GM12878 (cell line): Measurements from ENCODE around the gene ZC3H12D. TPM values are rescaled to one million over a fixed set of nuclear protein-coding genes. Genes with fewer than 3 reads are reported as not detected.

Experiments
- ATAC-seq: fragments of 200-7000 bp; cut with Tn5 transposase; 3 replicates; pipeline ENCODE4 v1.9.1; 2020; ENCODE audit warnings: mild to moderate bottlenecking, moderate library complexity
- BruUV-seq: library from RNA; stranded (reverse); fragments of 400-500 nt; replicated peaks from 2 replicates; lab custom pipeline; 2021; lab: Mats Ljungman, UMichigan
- CTCF ChIA-PET: fragments of 300-600 bp; sonication (Branson Sonifier 250); formaldehyde crosslinking; extraction: SDS; loops from one replicate; lab custom pipeline; 2021; ENCODE audit warnings: inconsistent platforms; lab: Yijun Ruan, JAX
- POLR2A ChIA-PET: fragments of 350-600 bp; formaldehyde crosslinking; extraction: SDS; loops from one replicate; lab custom pipeline; 2021; ENCODE audit warnings: inconsistent platforms; lab: Charles Lee
- RAD21 ChIA-PET: fragments of 300-600 bp; sonication (Branson Sonifier 250); formaldehyde crosslinking; loops from one replicate; lab custom pipeline; 2023; ENCODE audit warnings: antibody characterized with exemption; ENCODE audit not compliant: unreplicated experiment; lab: Charles Lee
- SMC1A ChIA-PET: fragments of 300-600 bp; sonication (Branson Sonifier 250); formaldehyde crosslinking; loops from one replicate; lab custom pipeline; 2023; ENCODE audit not compliant: unreplicated experiment, uncharacterized antibody; lab: Charles Lee
- DNase-seq: peaks from one replicate; pipeline ENCODE4 v3.0.0-alpha.2; 2011; ENCODE audit warnings: low read depth, low spot score
- FAIRE-seq: peaks from 3 replicates; lab custom pipeline; 2011; peaks lifted over from hg19 to GRCh38; lab: Jason Lieb, UNC
- H2AFZ ChIP-seq: 2 replicates; pipeline ENCODE4 v1.6.0; 2011; ENCODE audit warnings: low read depth, low read length, control low read depth; ENCODE audit not compliant: control insufficient read depth
- H3K27ac ChIP-seq: 2 replicates; pipeline ENCODE4 v1.5.1; 2011; ENCODE audit warnings: control low read depth; ENCODE audit not compliant: control insufficient read depth, insufficient read depth
- H3K27me3 ChIP-seq, 2 experiments: replicated peaks in 1 of 2; 2 replicates each; pipeline versions ENCODE4 v1.6.0 to v1.6.1; 2011; ENCODE audit warnings: low read length in 1 of 2; ENCODE audit not compliant: control insufficient read depth in 2 of 2, insufficient read depth in 2 of 2
- H3K36me3 ChIP-seq, 2 experiments: 2 replicates each; pipeline ENCODE4 v1.5.1; 2011; ENCODE audit warnings: low read length in 1 of 2; ENCODE audit not compliant: control insufficient read depth in 2 of 2, insufficient read depth in 2 of 2
- H3K4me1 ChIP-seq: 2 replicates; pipeline ENCODE4 v1.6.1; 2011; ENCODE audit warnings: mild to moderate bottlenecking, low read length, moderate library complexity, mixed read lengths; ENCODE audit not compliant: control insufficient read depth, insufficient read depth
- H3K4me2 ChIP-seq: 2 replicates; pipeline ENCODE4 v1.6.0; 2011; ENCODE audit warnings: control low read depth; ENCODE audit not compliant: control insufficient read depth, insufficient read depth
- H3K4me3 ChIP-seq: fragments of 200-600 bp; sonication (generic); 2 replicates; pipeline ENCODE4 v1.5.1; 2016
- H3K79me2 ChIP-seq: 2 replicates; pipeline ENCODE4 v1.6.0; 2011; ENCODE audit warnings: low read length; ENCODE audit not compliant: control insufficient read depth, insufficient read depth
- H3K9ac ChIP-seq: 2 replicates; pipeline ENCODE4 v1.8.0; 2011; ENCODE audit warnings: low read length, control low read depth, mixed read lengths; ENCODE audit not compliant: control insufficient read depth, insufficient read depth
- H3K9me3 ChIP-seq: replicated peaks from 3 replicates; pipeline ENCODE4 v1.5.1; 2011; ENCODE audit warnings: mild to moderate bottlenecking, low read length; ENCODE audit not compliant: control insufficient read depth, insufficient read depth
- H4K20me1 ChIP-seq: 2 replicates; pipeline ENCODE4 v1.6.0; 2011; ENCODE audit not compliant: control insufficient read depth, insufficient read depth
- BMI1 ChIP-seq: fragments of 450-650 bp; IDR thresholded peaks from 2 replicates; pipeline ENCODE4 v1.6.1; 2016; ENCODE audit warnings: mild to moderate bottlenecking, moderate library complexity, borderline replicate concordance
- CBX5 ChIP-seq: sonication (generic); IDR thresholded peaks from 2 replicates; pipeline ENCODE4 v1.6.1; 2016; ENCODE audit warnings: low read depth, moderate library complexity, mild to moderate bottlenecking, inconsistent platforms
- CREB1 ChIP-seq: IDR thresholded peaks from 2 replicates; pipeline ENCODE4 v1.6.1; 2012; ENCODE audit warnings: low read depth, mild to moderate bottlenecking, inconsistent platforms
- FOS ChIP-seq: IDR thresholded peaks from 3 replicates; pipeline ENCODE4 v1.6.1; 2011; ENCODE audit warnings: borderline replicate concordance; ENCODE audit not compliant: insufficient read length; ENCODE audit errors: extremely low read depth
- HDAC2 ChIP-seq: fragments of 200-600 bp; sonication (generic); IDR thresholded peaks from 2 replicates; pipeline ENCODE4 v1.6.1; 2017
- KAT2A ChIP-seq: conservative IDR thresholded peaks from 2 replicates; pipeline ENCODE4 v1.6.1; 2011; ENCODE audit warnings: low read depth, low read length; ENCODE audit not compliant: control insufficient read depth
- KDM1A ChIP-seq: fragments of 200-600 bp; sonication (generic); IDR thresholded peaks from 2 replicates; pipeline ENCODE4 v1.6.1; 2016; ENCODE audit warnings: borderline replicate concordance
- KLF5 ChIP-seq: fragments of 450-650 bp; IDR thresholded peaks from 2 replicates; pipeline ENCODE4 v1.6.1; 2014; ENCODE audit warnings: mild to moderate bottlenecking; ENCODE audit not compliant: partially characterized antibody
- MEF2B ChIP-seq: fragments of 450-650 bp; IDR thresholded peaks from 2 replicates; pipeline ENCODE4 v1.6.1; 2018; ENCODE audit warnings: mild to moderate bottlenecking, moderate library complexity; ENCODE audit not compliant: partially characterized antibody, poor library complexity, severe bottlenecking
- NBN ChIP-seq: fragments of 450-650 bp; IDR thresholded peaks from 2 replicates; pipeline ENCODE4 v1.6.1; 2016
- RBBP5 ChIP-seq: fragments of 200-600 bp; sonication (generic); conservative IDR thresholded peaks from 2 replicates; pipeline ENCODE4 v1.6.1; 2016
- SIX5 ChIP-seq: IDR thresholded peaks from 2 replicates; pipeline ENCODE4 v1.6.1; 2011; ENCODE audit warnings: mild to moderate bottlenecking, low read depth, low read length, moderate library complexity; ENCODE audit not compliant: severe bottlenecking
- SMARCA5 ChIP-seq: fragments of 450-650 bp; IDR thresholded peaks from 2 replicates; pipeline ENCODE4 v1.6.1; 2017; ENCODE audit warnings: mild to moderate bottlenecking
- SMC3 ChIP-seq: IDR thresholded peaks from 2 replicates; pipeline ENCODE4 v1.6.1; 2011; ENCODE audit warnings: low read length, improper control_type of control experiment, borderline replicate concordance
- ZNF622 ChIP-seq: fragments of 450-650 bp; IDR thresholded peaks from 2 replicates; pipeline ENCODE4 v1.6.1; 2017; ENCODE audit warnings: mild to moderate bottlenecking, inconsistent platforms
- ZSCAN29 ChIP-seq: fragments of 450-650 bp; IDR thresholded peaks from 2 replicates; pipeline ENCODE4 v1.6.1; 2017; ENCODE audit warnings: mild to moderate bottlenecking, moderate library complexity
- WGBS: methylation state at CpG from one replicate; pipeline ENCODE4 v1.1.6; 2016; ENCODE audit warnings: low lambda C conversion rate; ENCODE audit not compliant: insufficient replicate concordance, insufficient coverage; ENCODE audit errors: missing lambda C conversion rate; 5-methylcytosine and 5-hydroxymethylcytosine counted together
- in situ Hi-C: fragments of 300-500 bp; cut with MboI; formaldehyde crosslinking; loops from 9 replicates; pipeline ENCODE4 v1.14.3; 2018; ENCODE audit warnings: mixed read lengths
- intact Hi-C: fragments of 100-400 bp; cut with micrococcal nuclease; formaldehyde crosslinking; loops from one replicate; pipeline ENCODE4 v1.14.2; 2022; ENCODE audit not compliant: unreplicated experiment
- polyA plus RNA-seq, 11 experiments: library from polyadenylated mRNA; depleted of rRNA in 4 of 11; unstranded in 6 of 11; stranded (reverse) in 5 of 11; fragments of >200 nt; fragmentation: Nextera tagmentation in 4 of 11; fragmentation: Illumina TruSeq in 1 of 11; extraction: Ambion mirVana in 4 of 11; extraction: Trizol in 1 of 11; gene quantifications; 1 replicate in 1 of 11; 2 replicates in 10 of 11; pipeline versions ENCODE4 v1.2.1 to v1.2.3, GENCODE V29; 2011 to 2016; ENCODE audit warnings: inconsistent platforms in 2 of 11, missing spikeins in 2 of 11, low read depth in 1 of 11
- total RNA-seq, 4 experiments: library from RNA; depleted of rRNA in 3 of 4; stranded (reverse); fragments of >200 nt in 3 of 4; fragmentation: Illumina TruSeq in 1 of 4; extraction: Trizol in 1 of 4; gene quantifications; 2 replicates each; pipeline versions ENCODE4 v1.2.1 to v1.2.3, GENCODE V29; 2013 to 2021
- TF ChIP-seq, protein P1 (sequence below): fragments of 450-650 bp; IDR thresholded peaks from 2 replicates; pipeline ENCODE4 v1.6.1; 2017; ENCODE audit warnings: antibody characterized with exemption, mild to moderate bottlenecking, moderate library complexity
- TF ChIP-seq, protein P2 (sequence below): fragments of 450-650 bp; IDR thresholded peaks from 2 replicates; pipeline ENCODE4 v1.6.1; 2018; ENCODE audit warnings: borderline replicate concordance, mild to moderate bottlenecking; ENCODE audit not compliant: partially characterized antibody
- TF ChIP-seq, protein P3 (sequence below): fragments of 450-650 bp; IDR thresholded peaks from 2 replicates; pipeline ENCODE4 v1.6.1; 2016; ENCODE audit warnings: mild to moderate bottlenecking
- TF ChIP-seq, protein P4 (sequence below): IDR thresholded peaks from 2 replicates; pipeline ENCODE4 v1.6.1; 2011; ENCODE audit warnings: low read depth, low read length, improper control_type of control experiment, borderline replicate concordance

The ZC3H12D gene
- total and polyA plus RNA-seq, 10 of the 15 experiments (the other 5 are each of a cell fraction or from before 2014, with no cell fraction given), result 1.4 to 29.7 (median 8.8) TPM

DNA sequence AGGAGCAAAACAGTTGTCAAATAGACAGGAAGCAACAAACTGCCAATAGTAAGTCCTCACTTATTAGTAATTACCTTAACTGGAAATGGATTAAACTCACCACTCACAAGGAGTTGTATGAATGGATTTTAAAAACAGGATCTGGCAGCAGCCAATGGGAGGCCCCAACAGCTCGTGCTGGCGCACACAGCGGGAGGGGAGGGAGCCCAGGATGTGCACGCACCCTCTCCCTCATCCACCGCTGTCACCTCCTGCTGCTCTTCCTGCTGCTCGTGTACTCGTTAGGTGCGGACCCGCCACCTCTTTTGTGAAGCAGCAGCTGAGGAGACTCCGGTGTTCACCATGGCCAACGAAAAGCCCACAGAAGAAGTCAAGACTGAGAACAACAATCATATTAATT is 84.8 kb downstream of the ZC3H12D start, which contains the start of gene SUMO4:
Gene SUMO4, plus strand, starts transcription at position 213 of the 400 bp plus-strand sequence. Its CDS starts 130 bp downstream, at position 343.
- no peaks in the 10 kb centered on the region; the same call in 2 of the 3 replicates for H3K9me3 ChIP-seq
- ATAC-seq, result no peak

More for the DNA sequence above, 84.8 kb downstream of the ZC3H12D start, which contains the start of gene SUMO4:
- Histone ChIP-seq H3K79me2 (no peaks in the 10 kb centered on the region; the same call in 1 of the 2 replicates), H3K36me3 (peaks cover 4 to 35% of the 10 kb centered on the region in 2 experiments), H3K4me1 (no peaks in the 10 kb centered on the region), H4K20me1 (no peaks in the 10 kb centered on the region; the same call in 1 of the 2 replicates), H2AFZ (no peak within 1 kb of the TSS), H3K4me2 (no peak within 1 kb of the TSS), H3K4me3 (no peak within 1 kb of the TSS), H3K27me3 (no peaks in the 10 kb centered on the region), H3K9ac (no peak within 1 kb of the TSS), H3K27ac (no peak within 1 kb of the TSS)
- POLR2A ChIA-PET, result no interaction called here
- RAD21 ChIA-PET, result no interaction called here
- TF ChIP-seq HDAC2 (no peak), KAT2A (no peak), MEF2B (no peak), KDM1A (no peak), CBX5 (no peak), ZNF622 (no peak), SMARCA5 (no peak), ZSCAN29 (no peak), RBBP5 (no peak), BMI1 (no peak), KLF5 (no peak), SMC3 (no peak), FOS (no peak), NBN (no peak), SIX5 (no peak), CREB1 (no peak)
- TF ChIP-seq, protein P1, sequence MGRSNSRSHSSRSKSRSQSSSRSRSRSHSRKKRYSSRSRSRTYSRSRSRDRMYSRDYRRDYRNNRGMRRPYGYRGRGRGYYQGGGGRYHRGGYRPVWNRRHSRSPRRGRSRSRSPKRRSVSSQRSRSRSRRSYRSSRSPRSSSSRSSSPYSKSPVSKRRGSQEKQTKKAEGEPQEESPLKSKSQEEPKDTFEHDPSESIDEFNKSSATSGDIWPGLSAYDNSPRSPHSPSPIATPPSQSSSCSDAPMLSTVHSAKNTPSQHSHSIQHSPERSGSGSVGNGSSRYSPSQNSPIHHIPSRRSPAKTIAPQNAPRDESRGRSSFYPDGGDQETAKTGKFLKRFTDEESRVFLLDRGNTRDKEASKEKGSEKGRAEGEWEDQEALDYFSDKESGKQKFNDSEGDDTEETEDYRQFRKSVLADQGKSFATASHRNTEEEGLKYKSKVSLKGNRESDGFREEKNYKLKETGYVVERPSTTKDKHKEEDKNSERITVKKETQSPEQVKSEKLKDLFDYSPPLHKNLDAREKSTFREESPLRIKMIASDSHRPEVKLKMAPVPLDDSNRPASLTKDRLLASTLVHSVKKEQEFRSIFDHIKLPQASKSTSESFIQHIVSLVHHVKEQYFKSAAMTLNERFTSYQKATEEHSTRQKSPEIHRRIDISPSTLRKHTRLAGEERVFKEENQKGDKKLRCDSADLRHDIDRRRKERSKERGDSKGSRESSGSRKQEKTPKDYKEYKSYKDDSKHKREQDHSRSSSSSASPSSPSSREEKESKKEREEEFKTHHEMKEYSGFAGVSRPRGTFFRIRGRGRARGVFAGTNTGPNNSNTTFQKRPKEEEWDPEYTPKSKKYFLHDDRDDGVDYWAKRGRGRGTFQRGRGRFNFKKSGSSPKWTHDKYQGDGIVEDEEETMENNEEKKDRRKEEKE, result no peak
- TF ChIP-seq, protein P2, sequence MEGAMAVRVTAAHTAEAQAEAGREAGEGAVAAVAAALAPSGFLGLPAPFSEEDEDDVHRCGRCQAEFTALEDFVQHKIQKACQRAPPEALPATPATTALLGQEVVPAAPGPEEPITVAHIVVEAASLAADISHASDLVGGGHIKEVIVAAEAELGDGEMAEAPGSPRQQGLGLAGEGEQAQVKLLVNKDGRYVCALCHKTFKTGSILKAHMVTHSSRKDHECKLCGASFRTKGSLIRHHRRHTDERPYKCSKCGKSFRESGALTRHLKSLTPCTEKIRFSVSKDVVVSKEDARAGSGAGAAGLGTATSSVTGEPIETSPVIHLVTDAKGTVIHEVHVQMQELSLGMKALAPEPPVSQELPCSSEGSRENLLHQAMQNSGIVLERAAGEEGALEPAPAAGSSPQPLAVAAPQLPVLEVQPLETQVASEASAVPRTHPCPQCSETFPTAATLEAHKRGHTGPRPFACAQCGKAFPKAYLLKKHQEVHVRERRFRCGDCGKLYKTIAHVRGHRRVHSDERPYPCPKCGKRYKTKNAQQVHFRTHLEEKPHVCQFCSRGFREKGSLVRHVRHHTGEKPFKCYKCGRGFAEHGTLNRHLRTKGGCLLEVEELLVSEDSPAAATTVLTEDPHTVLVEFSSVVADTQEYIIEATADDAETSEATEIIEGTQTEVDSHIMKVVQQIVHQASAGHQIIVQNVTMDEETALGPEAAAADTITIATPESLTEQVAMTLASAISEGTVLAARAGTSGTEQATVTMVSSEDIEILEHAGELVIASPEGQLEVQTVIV, result no peak
- TF ChIP-seq, protein P3, sequence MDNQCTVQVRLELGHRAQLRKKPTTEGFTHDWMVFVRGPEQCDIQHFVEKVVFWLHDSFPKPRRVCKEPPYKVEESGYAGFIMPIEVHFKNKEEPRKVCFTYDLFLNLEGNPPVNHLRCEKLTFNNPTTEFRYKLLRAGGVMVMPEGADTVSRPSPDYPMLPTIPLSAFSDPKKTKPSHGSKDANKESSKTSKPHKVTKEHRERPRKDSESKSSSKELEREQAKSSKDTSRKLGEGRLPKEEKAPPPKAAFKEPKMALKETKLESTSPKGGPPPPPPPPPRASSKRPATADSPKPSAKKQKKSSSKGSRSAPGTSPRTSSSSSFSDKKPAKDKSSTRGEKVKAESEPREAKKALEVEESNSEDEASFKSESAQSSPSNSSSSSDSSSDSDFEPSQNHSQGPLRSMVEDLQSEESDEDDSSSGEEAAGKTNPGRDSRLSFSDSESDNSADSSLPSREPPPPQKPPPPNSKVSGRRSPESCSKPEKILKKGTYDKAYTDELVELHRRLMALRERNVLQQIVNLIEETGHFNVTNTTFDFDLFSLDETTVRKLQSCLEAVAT, result no peak
- TF ChIP-seq, protein P4, sequence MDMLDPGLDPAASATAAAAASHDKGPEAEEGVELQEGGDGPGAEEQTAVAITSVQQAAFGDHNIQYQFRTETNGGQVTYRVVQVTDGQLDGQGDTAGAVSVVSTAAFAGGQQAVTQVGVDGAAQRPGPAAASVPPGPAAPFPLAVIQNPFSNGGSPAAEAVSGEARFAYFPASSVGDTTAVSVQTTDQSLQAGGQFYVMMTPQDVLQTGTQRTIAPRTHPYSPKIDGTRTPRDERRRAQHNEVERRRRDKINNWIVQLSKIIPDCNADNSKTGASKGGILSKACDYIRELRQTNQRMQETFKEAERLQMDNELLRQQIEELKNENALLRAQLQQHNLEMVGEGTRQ, result no peak
- no peak for DNase-seq
- 97% methylated on average over 11 of the region's 11 CpGs for WGBS
- CTCF ChIA-PET, result no interaction called here
- SMC1A ChIA-PET, result no interaction called here
- intact Hi-C loops, result no loop called here
- no TSS peak for BruUV-seq
- in situ Hi-C loops, result no loop called here
- FAIRE-seq, result no peak
